GM23338 (cell line): ENCODE data around the gene KIAA2012.

Experiments
- CREB1 ChIP-seq: fragments of 250-450 bp; sonication (Bioruptor Pico); IDR thresholded peaks from 2 replicates; pipeline ENCODE4 v1.5.0; 2020; ENCODE audit warnings: low read depth, mild to moderate bottlenecking, moderate library complexity
- CTCF ChIP-seq, 2 experiments: fragments of 200-600 bp in 1 of 2; sonication (generic) in 1 of 2; conservative IDR thresholded peaks; 2 replicates each; pipeline versions ENCODE4 v1.5.1 to v1.6.1; 2016 to 2017; ENCODE audit warnings: antibody characterized with exemption in 2 of 2, low read depth in 2 of 2, mild to moderate bottlenecking in 2 of 2, moderate library complexity in 1 of 2
- ETS1 ChIP-seq: IDR thresholded peaks from 2 replicates; pipeline ENCODE4 v1.6.1; 2016; ENCODE audit warnings: antibody characterized with exemption
- EZH2 ChIP-seq: fragments of 200-600 bp; sonication (generic); IDR thresholded peaks from one replicate; pipeline ENCODE4 v1.8.0; 2017; ENCODE audit warnings: antibody characterized with exemption, mild to moderate bottlenecking, low read depth; ENCODE audit not compliant: unreplicated experiment
- EZH2phosphoT487 ChIP-seq: fragments of 200-600 bp; sonication (generic); IDR thresholded peaks from one replicate; pipeline ENCODE4 v1.8.1; 2018; ENCODE audit warnings: antibody characterized with exemption; ENCODE audit not compliant: unreplicated experiment
- JUNB ChIP-seq: IDR thresholded peaks from one replicate; pipeline ENCODE4 v1.6.1; 2016; ENCODE audit warnings: antibody characterized with exemption; ENCODE audit not compliant: unreplicated experiment
- NANOG ChIP-seq: IDR thresholded peaks from 2 replicates; pipeline ENCODE4 v1.6.1; 2016; ENCODE audit warnings: antibody characterized with exemption, borderline replicate concordance
- POLR2AphosphoS5 ChIP-seq: IDR thresholded peaks from 2 replicates; pipeline ENCODE4 v1.6.1; 2016; ENCODE audit warnings: antibody characterized with exemption, low read depth
- REST ChIP-seq: IDR thresholded peaks from one replicate; pipeline ENCODE4 v1.6.1; 2018; ENCODE audit warnings: antibody characterized with exemption; ENCODE audit not compliant: unreplicated experiment
- ZNF114 ChIP-seq: fragments of 250-450 bp; sonication (Bioruptor Pico); IDR thresholded peaks from 2 replicates; pipeline ENCODE4 v1.5.0; 2020; ENCODE audit warnings: mild to moderate bottlenecking, moderate library complexity
- ZNF331 ChIP-seq: fragments of 250-450 bp; sonication (Bioruptor Pico); IDR thresholded peaks from 2 replicates; pipeline ENCODE4 v1.5.0; 2020; ENCODE audit warnings: low read depth, mild to moderate bottlenecking, moderate library complexity

GRCh38 chr2:202101026-202101579, 28.0 kb downstream of the KIAA2012 start:
- TF ChIP-seq EZH2 (no peak), CTCF (conservative IDR thresholded peaks at IDR 0.05; ENCODE audit: low read depth in 2 of 2) (no peak), CREB1 (CRISPR knock-in tag) (no peak), ETS1 (no peak), REST (no peak), EZH2phosphoT487 (no peak), POLR2AphosphoS5 (no peak), ZNF114 (CRISPR knock-in tag) (no peak), JUNB (no peak), NANOG (no peak), ZNF331 (CRISPR knock-in tag) (no peak)
